SK-N-SH (cell line): Measurements from ENCODE around the gene ERI2. TPM values are rescaled to one million over a fixed set of nuclear protein-coding genes. Genes with fewer than 3 reads are reported as not detected.

Source experiments
- CTCF ChIA-PET: fragments of 300-600, 350-600 bp; formaldehyde crosslinking; extraction: SDS; loops from one replicate; lab custom pipeline; 2021; lab: Yijun Ruan, JAX
- POLR2A ChIA-PET: fragments of 350-600 bp; sonication (Branson Sonifier 250); formaldehyde crosslinking; extraction: SDS; loops from one replicate; lab custom pipeline; 2020; ENCODE audit warnings: antibody characterized with exemption, inconsistent platforms; lab: Yijun Ruan, JAX
- DNase-seq: peaks from one replicate; pipeline ENCODE4 v3.0.0; 2012
- H2AFZ ChIP-seq: fragments of 200-600 bp; sonication (generic); 2 replicates; pipeline ENCODE4 v1.8.1; 2016; ENCODE audit warnings: antibody characterized with exemption, mild to moderate bottlenecking, low read depth
- H3F3A ChIP-seq: fragments of 200-600 bp; sonication (generic); replicated peaks from 2 replicates; pipeline ENCODE3; 2016; ENCODE audit warnings: antibody characterized with exemption, mild to moderate bottlenecking; ENCODE audit not compliant: insufficient read depth
- H3K27ac ChIP-seq, 2 experiments: fragments of 200-500 bp in 1 of 2; fragments of 200-600 bp in 1 of 2; sonication (Bioruptor generic) in 1 of 2; sonication (generic), shearing (Covaris generic) in 1 of 2; 2 replicates each; pipeline versions ENCODE4 v1.5.1 to v1.6.1; 2014 to 2016; ENCODE audit warnings: low read depth in 2 of 2, inconsistent platforms in 1 of 2, low read length in 1 of 2, mild to moderate bottlenecking in 1 of 2, mixed read lengths in 1 of 2
- H3K27me3 ChIP-seq: fragments of 200-600 bp; sonication (generic), shearing (Covaris generic); 2 replicates; pipeline ENCODE4 v1.6.1; 2016; ENCODE audit warnings: mixed run types; ENCODE audit not compliant: insufficient read depth
- H3K36me3 ChIP-seq, 2 experiments: fragments of 200-500 bp in 1 of 2; fragments of 200-600 bp in 1 of 2; sonication (Bioruptor generic) in 1 of 2; sonication (generic) in 1 of 2; replicated peaks in 1 of 2; 2 replicates each; pipeline versions ENCODE3 to v1.5.1; 2014 to 2016; ENCODE audit warnings: low read length in 1 of 2, mild to moderate bottlenecking in 1 of 2; ENCODE audit not compliant: insufficient read depth in 2 of 2, control insufficient read depth in 1 of 2
- H3K4me1 ChIP-seq, 2 experiments: fragments of 200-500 bp in 1 of 2; fragments of 200-600 bp in 1 of 2; sonication (Bioruptor generic) in 1 of 2; sonication (generic), shearing (Covaris generic) in 1 of 2; 2 replicates each; pipeline versions ENCODE4 v1.5.1 to v1.6.1; 2014 to 2016; ENCODE audit warnings: low read depth in 1 of 2, low read length in 1 of 2, mixed run types in 1 of 2; ENCODE audit not compliant: insufficient read depth in 2 of 2, control insufficient read depth in 1 of 2
- H3K4me2 ChIP-seq: fragments of 200-600 bp; sonication (generic), shearing (Covaris generic); 2 replicates; pipeline ENCODE4 v1.6.1; 2017; ENCODE audit warnings: mixed run types
- H3K4me3 ChIP-seq, 2 experiments: fragments of 200-500 bp in 1 of 2; fragments of 200-600 bp in 1 of 2; sonication (Bioruptor generic) in 1 of 2; sonication (generic), shearing (Covaris generic) in 1 of 2; 2 replicates each; pipeline versions ENCODE4 v1.5.1 to v1.8.1; 2014 to 2016; ENCODE audit warnings: low read depth in 2 of 2, inconsistent platforms in 1 of 2, low read length in 1 of 2, mild to moderate bottlenecking in 1 of 2, mixed read lengths in 1 of 2, moderate library complexity in 1 of 2
- H3K79me2 ChIP-seq: fragments of 200-600 bp; sonication (generic); 2 replicates; pipeline ENCODE4 v1.8.1; 2017; ENCODE audit warnings: mild to moderate bottlenecking; ENCODE audit not compliant: insufficient read depth
- H3K9ac ChIP-seq: fragments of 200-600 bp; sonication (generic); 2 replicates; pipeline ENCODE4 v1.6.1; 2017; ENCODE audit warnings: mixed run types
- H3K9me2 ChIP-seq: fragments of 200-600 bp; sonication (generic); 2 replicates; pipeline ENCODE4 v1.6.1; 2017; ENCODE audit warnings: mixed run types
- H3K9me3 ChIP-seq: fragments of 200-600 bp; sonication (generic); 2 replicates; pipeline ENCODE4 v1.6.1; 2017; ENCODE audit warnings: mixed run types, mild to moderate bottlenecking, moderate library complexity
- H4K20me1 ChIP-seq: fragments of 200-600 bp; sonication (generic); 2 replicates; pipeline ENCODE4 v1.6.1; 2017; ENCODE audit warnings: mild to moderate bottlenecking, mixed run types; ENCODE audit not compliant: insufficient read depth
- CHD2 ChIP-seq: fragments of 150-350 bp; IDR thresholded peaks from 2 replicates; pipeline ENCODE4 v1.6.1; 2018; ENCODE audit warnings: low read length; ENCODE audit not compliant: partially characterized antibody
- ELF1 ChIP-seq: IDR thresholded peaks from 2 replicates; pipeline ENCODE4 v1.4.0; 2012
- FOSL2 ChIP-seq: IDR thresholded peaks from 2 replicates; pipeline ENCODE4 v1.4.0; 2012; ENCODE audit warnings: low read depth, mild to moderate bottlenecking, moderate library complexity, borderline replicate concordance
- FOXM1 ChIP-seq: IDR thresholded peaks from 2 replicates; pipeline ENCODE4 v1.4.0; 2012; ENCODE audit warnings: low read depth, mild to moderate bottlenecking
- GABPA ChIP-seq: IDR thresholded peaks from 2 replicates; pipeline ENCODE4 v1.4.0; 2012; ENCODE audit warnings: low read depth, mild to moderate bottlenecking
- GATA2 ChIP-seq: sonication (generic); formaldehyde crosslinking; IDR thresholded peaks from 2 replicates; pipeline ENCODE4 v1.5.0; 2020; ENCODE audit warnings: mild to moderate bottlenecking, missing genetic modification reagents
- JUND ChIP-seq: IDR thresholded peaks from 2 replicates; pipeline ENCODE4 v1.4.0; 2012
- POLR2AphosphoS5 ChIP-seq: IDR thresholded peaks from 2 replicates; pipeline ENCODE4 v1.6.1; 2012; ENCODE audit warnings: low read depth, low read length
- RAD21 ChIP-seq: IDR thresholded peaks from 2 replicates; pipeline ENCODE4 v1.6.1; 2012; ENCODE audit warnings: mild to moderate bottlenecking, low read length
- RCOR1 ChIP-seq: fragments of 150-350 bp; IDR thresholded peaks from 2 replicates; pipeline ENCODE4 v1.6.1; 2017; ENCODE audit warnings: antibody characterized with exemption, low read length
- SIN3A ChIP-seq: IDR thresholded peaks from 2 replicates; pipeline ENCODE4 v1.6.1; 2012; ENCODE audit warnings: low read depth, mild to moderate bottlenecking, low read length, moderate library complexity, borderline replicate concordance
- TAF1 ChIP-seq: IDR thresholded peaks from 2 replicates; pipeline ENCODE4 v1.6.1; 2012; ENCODE audit warnings: low read depth, mild to moderate bottlenecking, low read length, moderate library complexity, borderline replicate concordance
- TCF12 ChIP-seq: IDR thresholded peaks from 2 replicates; pipeline ENCODE4 v1.4.0; 2012
- TEAD4 ChIP-seq: IDR thresholded peaks from 2 replicates; pipeline ENCODE4 v1.4.0; 2012; ENCODE audit warnings: mild to moderate bottlenecking, borderline replicate concordance; ENCODE audit not compliant: insufficient read depth
- WGBS: methylation state at CpG from one replicate; pipeline ENCODE4 v1.1.6; 2017; ENCODE audit warnings: low lambda C conversion rate; 5-methylcytosine and 5-hydroxymethylcytosine counted together
- polyA plus RNA-seq, 3 experiments: library from polyadenylated mRNA; depleted of rRNA; stranded (reverse); fragments of >200 nt; gene quantifications; 2 replicates each; pipeline ENCODE4 v1.2.3, GENCODE V29; 2012
- TF ChIP-seq, protein P1 (sequence below): IDR thresholded peaks from 2 replicates; pipeline ENCODE4; 2012
- TF ChIP-seq, protein P2 (sequence below): IDR thresholded peaks from 2 replicates; pipeline ENCODE4 v1.4.0; 2012; ENCODE audit warnings: low read depth, borderline replicate concordance
- TF ChIP-seq, protein P3 (sequence below): IDR thresholded peaks from 2 replicates; pipeline ENCODE4 v1.6.1; 2012; ENCODE audit warnings: mild to moderate bottlenecking, low read depth, low read length, moderate library complexity
- TF ChIP-seq, protein P4 (sequence below): fragments of 200-600 bp; sonication (generic); IDR thresholded peaks from 2 replicates; pipeline ENCODE4 v1.6.1; 2017; ENCODE audit warnings: antibody characterized with exemption, mild to moderate bottlenecking, moderate library complexity

Gene ERI2
- polyA plus RNA-seq, 1 of the 3 experiments (the other 2 are of a cell fraction) = 9.1 TPM

DNA sequence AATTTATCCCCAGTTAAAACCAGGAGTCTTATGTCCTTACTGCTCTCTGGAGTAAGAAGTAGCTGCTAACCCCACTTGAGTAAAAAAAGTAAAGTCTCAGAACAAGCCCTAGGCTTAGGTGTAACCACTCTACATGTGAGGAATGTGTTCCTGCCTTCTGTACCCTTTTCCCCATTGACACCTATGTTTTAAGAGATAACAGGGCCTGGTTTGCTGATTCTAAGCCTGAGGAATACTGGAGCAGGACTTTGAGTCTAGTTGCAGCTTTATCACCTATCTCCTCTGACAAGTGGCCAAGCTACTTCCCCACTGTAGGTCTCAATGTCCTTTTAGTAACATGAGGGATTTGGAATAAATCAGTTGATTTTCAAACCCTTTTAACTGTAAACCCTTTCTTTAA lies 40.3 kb upstream of the ERI2 start (continued):
- TF ChIP-seq TEAD4 (no peak), JUND (no peak), GABPA (no peak), TCF12 (no peak)

DNA sequence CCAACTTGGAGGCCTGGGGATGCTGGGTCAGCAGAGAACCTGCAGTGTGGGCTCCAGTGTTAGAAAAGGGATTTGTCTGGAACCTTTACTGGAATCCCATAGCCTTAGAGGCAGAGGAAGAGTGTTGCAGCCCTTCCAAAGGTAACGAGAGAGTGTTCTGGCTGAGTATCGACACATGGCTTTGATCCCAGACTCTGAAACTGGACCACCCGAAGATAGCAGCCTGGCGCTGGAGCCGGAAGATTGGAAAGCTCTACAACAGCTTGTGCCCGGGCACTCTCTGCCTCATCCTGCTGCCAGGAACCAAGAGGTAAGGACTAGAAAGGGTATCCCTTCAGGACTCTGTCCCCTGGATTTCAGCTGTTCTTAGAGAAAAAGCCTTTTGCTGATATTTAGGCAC lies 39.8 kb upstream of the ERI2 start:
- no peaks in the 10 kb centered on the region for H3K9me2 ChIP-seq
- H3K9ac ChIP-seq = no peak overlapping the region
- no peak overlapping the region for H3K4me2 ChIP-seq
- H3K27ac ChIP-seq = no peak overlapping the region
- H3K9me3 ChIP-seq = no peaks in the 10 kb centered on the region
- H4K20me1 ChIP-seq = no peaks in the 10 kb centered on the region
- ChIA-PET POLR2A (no interaction called here), CTCF (interaction anchor here (1.2 to 5.1 kb wide), 4 partner anchors 13 to 1475 kb away, joined by 3 to 50 read pairs (median 4); no protein-coding TSS in a partner anchor)
- no peaks in the 10 kb centered on the region; a peak in 1 of 4 replicates for H3K4me1 ChIP-seq
- H3K79me2 ChIP-seq = no peaks in the 10 kb centered on the region
- DNase-seq = no peak
- WGBS = 92% methylated on average over 6 of the region's 6 CpGs
- no peak overlapping the region for H3K4me3 ChIP-seq
- peaks cover 3% of the 10 kb centered on the region for H3F3A ChIP-seq
- H3K36me3 ChIP-seq = peaks cover 34 to 38% of the 10 kb centered on the region in 2 experiments
- H2AFZ ChIP-seq = no peak overlapping the region
- H3K27me3 ChIP-seq = no peaks in the 10 kb centered on the region
- TF ChIP-seq, protein P1, sequence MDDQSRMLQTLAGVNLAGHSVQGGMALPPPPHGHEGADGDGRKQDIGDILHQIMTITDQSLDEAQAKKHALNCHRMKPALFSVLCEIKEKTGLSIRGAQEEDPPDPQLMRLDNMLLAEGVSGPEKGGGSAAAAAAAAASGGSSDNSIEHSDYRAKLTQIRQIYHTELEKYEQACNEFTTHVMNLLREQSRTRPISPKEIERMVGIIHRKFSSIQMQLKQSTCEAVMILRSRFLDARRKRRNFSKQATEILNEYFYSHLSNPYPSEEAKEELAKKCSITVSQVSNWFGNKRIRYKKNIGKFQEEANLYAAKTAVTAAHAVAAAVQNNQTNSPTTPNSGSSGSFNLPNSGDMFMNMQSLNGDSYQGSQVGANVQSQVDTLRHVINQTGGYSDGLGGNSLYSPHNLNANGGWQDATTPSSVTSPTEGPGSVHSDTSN = no peak
- TF ChIP-seq RCOR1 (no peak), SIN3A (no peak), JUND (no peak), ELF1 (no peak), GATA2 (no peak), POLR2AphosphoS5 (no peak), FOSL2 (no peak), GABPA (no peak), FOXM1 (no peak), TEAD4 (no peak), CHD2 (no peak), TAF1 (no peak), RAD21 (no peak)
- TF ChIP-seq, protein P2, sequence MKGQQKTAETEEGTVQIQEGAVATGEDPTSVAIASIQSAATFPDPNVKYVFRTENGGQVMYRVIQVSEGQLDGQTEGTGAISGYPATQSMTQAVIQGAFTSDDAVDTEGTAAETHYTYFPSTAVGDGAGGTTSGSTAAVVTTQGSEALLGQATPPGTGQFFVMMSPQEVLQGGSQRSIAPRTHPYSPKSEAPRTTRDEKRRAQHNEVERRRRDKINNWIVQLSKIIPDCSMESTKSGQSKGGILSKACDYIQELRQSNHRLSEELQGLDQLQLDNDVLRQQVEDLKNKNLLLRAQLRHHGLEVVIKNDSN = no peak
- TF ChIP-seq, protein P3, sequence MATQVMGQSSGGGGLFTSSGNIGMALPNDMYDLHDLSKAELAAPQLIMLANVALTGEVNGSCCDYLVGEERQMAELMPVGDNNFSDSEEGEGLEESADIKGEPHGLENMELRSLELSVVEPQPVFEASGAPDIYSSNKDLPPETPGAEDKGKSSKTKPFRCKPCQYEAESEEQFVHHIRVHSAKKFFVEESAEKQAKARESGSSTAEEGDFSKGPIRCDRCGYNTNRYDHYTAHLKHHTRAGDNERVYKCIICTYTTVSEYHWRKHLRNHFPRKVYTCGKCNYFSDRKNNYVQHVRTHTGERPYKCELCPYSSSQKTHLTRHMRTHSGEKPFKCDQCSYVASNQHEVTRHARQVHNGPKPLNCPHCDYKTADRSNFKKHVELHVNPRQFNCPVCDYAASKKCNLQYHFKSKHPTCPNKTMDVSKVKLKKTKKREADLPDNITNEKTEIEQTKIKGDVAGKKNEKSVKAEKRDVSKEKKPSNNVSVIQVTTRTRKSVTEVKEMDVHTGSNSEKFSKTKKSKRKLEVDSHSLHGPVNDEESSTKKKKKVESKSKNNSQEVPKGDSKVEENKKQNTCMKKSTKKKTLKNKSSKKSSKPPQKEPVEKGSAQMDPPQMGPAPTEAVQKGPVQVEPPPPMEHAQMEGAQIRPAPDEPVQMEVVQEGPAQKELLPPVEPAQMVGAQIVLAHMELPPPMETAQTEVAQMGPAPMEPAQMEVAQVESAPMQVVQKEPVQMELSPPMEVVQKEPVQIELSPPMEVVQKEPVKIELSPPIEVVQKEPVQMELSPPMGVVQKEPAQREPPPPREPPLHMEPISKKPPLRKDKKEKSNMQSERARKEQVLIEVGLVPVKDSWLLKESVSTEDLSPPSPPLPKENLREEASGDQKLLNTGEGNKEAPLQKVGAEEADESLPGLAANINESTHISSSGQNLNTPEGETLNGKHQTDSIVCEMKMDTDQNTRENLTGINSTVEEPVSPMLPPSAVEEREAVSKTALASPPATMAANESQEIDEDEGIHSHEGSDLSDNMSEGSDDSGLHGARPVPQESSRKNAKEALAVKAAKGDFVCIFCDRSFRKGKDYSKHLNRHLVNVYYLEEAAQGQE = no peak
- TF ChIP-seq, protein P4, sequence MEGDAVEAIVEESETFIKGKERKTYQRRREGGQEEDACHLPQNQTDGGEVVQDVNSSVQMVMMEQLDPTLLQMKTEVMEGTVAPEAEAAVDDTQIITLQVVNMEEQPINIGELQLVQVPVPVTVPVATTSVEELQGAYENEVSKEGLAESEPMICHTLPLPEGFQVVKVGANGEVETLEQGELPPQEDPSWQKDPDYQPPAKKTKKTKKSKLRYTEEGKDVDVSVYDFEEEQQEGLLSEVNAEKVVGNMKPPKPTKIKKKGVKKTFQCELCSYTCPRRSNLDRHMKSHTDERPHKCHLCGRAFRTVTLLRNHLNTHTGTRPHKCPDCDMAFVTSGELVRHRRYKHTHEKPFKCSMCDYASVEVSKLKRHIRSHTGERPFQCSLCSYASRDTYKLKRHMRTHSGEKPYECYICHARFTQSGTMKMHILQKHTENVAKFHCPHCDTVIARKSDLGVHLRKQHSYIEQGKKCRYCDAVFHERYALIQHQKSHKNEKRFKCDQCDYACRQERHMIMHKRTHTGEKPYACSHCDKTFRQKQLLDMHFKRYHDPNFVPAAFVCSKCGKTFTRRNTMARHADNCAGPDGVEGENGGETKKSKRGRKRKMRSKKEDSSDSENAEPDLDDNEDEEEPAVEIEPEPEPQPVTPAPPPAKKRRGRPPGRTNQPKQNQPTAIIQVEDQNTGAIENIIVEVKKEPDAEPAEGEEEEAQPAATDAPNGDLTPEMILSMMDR = no peak
